ENCODE data around the gene TAF7. TPM values are rescaled to one million over a fixed set of nuclear protein-coding genes. Genes with fewer than 3 reads are reported as not detected.
"Not testable (repeated sequence)": the region's sequence is repeated elsewhere in the genome, so short reads cannot be mapped to it uniquely, and the experiment has no call there.

TAF7 gene
- total and polyA plus RNA-seq, 2 donors (not counting 1 experiment from before 2014, with no cell fraction given), result 73.0 to 107 TPM

GRCh38 chr5:141349917-141350619, 29.5 kb upstream of the TAF7 start, which contains the start of gene PCDHGB1:
TSS of gene PCDHGB1 (plus strand) at chr5:141350099. CDS start at chr5:141350261, 162 bp downstream.
- no peaks in the 10 kb centered on the region for H3K79me2 ChIP-seq (ENCODE audit: control insufficient read depth, insufficient read depth, low read length)
- no peaks in the 10 kb centered on the region for H3K36me3 ChIP-seq (ENCODE audit: control insufficient read depth, insufficient read depth, low read length)
- no peak within 1 kb of the TSS for H3K9ac ChIP-seq (ENCODE audit: insufficient read depth, low read length)
- peak; percentile 53 to 60 for TF ChIP-seq CTCF (conservative IDR thresholded peaks at IDR 0.05 in 1 of 2, IDR thresholded peaks at IDR 0.05 in 1 of 2; ENCODE audit: low read depth in 1 of 2, low read length in 2 of 2)
- TF ChIP-seq EZH2 (IDR thresholded peaks at IDR 0.05; ENCODE audit: low read length, missing control alignments), result no peak
- H2AFZ ChIP-seq (ENCODE audit: low read length), result peak within 1 kb of the TSS; percentile 22
- H3K27ac ChIP-seq (ENCODE audit: insufficient read depth, low read length), result no peak within 1 kb of the TSS
- H3K4me2 ChIP-seq (ENCODE audit: extremely low read depth, insufficient read depth, low read length), result peak within 1 kb of the TSS; percentile 45
- no peaks in the 10 kb centered on the region for H3K9me3 ChIP-seq (ENCODE audit: control insufficient read depth, insufficient read depth, low read depth, low read length)
- H3K27me3 ChIP-seq (ENCODE audit: control insufficient read depth, insufficient read depth, low read length), result peaks cover 13% of the 10 kb centered on the region
- peak; percentile 60 to 64 for DNase-seq (ENCODE audit: low read depth in 2 of 2)
- H4K20me1 ChIP-seq (ENCODE audit: control insufficient read depth, extremely low read depth, insufficient read depth, low read length), result no peaks in the 10 kb centered on the region
- no peaks in the 10 kb centered on the region for H3K4me1 ChIP-seq (ENCODE audit: control insufficient read depth, extremely low read depth, insufficient read depth, low read length)
- H3K4me3 ChIP-seq (replicated peaks in 1 of 4; ENCODE audit: control extremely low read depth in 1 of 4, insufficient read depth in 1 of 4, low read depth in 3 of 4, low read length in 4 of 4), result peak within 1 kb of the TSS; percentile 21 to 50 (median 38)

- H3K79me2 ChIP-seq (ENCODE audit: control insufficient read depth, insufficient read depth, low read length); H2AFZ ChIP-seq (ENCODE audit: low read length); H4K20me1 ChIP-seq (ENCODE audit: control insufficient read depth, extremely low read depth, insufficient read depth, low read length): not testable (repeated sequence)
These were observed 25.4 kb upstream of the TAF7 start for GRCh38 chr5:141346017-141346416.

GRCh38 chr5:141345327-141345726, 24.7 kb upstream of the TAF7 start:
- peaks cover 7% of the 10 kb centered on the region for H3K27me3 ChIP-seq (ENCODE audit: control insufficient read depth, insufficient read depth, low read length)
- no peaks in the 10 kb centered on the region for H4K20me1 ChIP-seq (ENCODE audit: control insufficient read depth, extremely low read depth, insufficient read depth, low read length)
- no peak overlapping the region for H2AFZ ChIP-seq (ENCODE audit: low read length)
- H3K79me2 ChIP-seq (ENCODE audit: control insufficient read depth, insufficient read depth, low read length), result no peaks in the 10 kb centered on the region
- H3K4me3 ChIP-seq (replicated peaks in 1 of 4; ENCODE audit: control extremely low read depth in 1 of 4, insufficient read depth in 1 of 4, low read depth in 3 of 4, low read length in 4 of 4), result no peak overlapping the region
- H3K9ac ChIP-seq (ENCODE audit: insufficient read depth, low read length), result no peak overlapping the region
- no peak for TF ChIP-seq CTCF (conservative IDR thresholded peaks at IDR 0.05 in 1 of 2, IDR thresholded peaks at IDR 0.05 in 1 of 2; ENCODE audit: low read depth in 1 of 2, low read length in 2 of 2)
- H3K27ac ChIP-seq (ENCODE audit: insufficient read depth, low read length), result no peak overlapping the region
- no peaks in the 10 kb centered on the region for H3K36me3 ChIP-seq (ENCODE audit: control insufficient read depth, insufficient read depth, low read length)
- no peaks in the 10 kb centered on the region for H3K4me1 ChIP-seq (ENCODE audit: control insufficient read depth, extremely low read depth, insufficient read depth, low read length)
- DNase-seq (ENCODE audit: low read depth in 2 of 2), result no peak
- H3K4me2 ChIP-seq (ENCODE audit: extremely low read depth, insufficient read depth, low read length), result no peak overlapping the region
- no peaks in the 10 kb centered on the region for H3K9me3 ChIP-seq (ENCODE audit: control insufficient read depth, insufficient read depth, low read depth, low read length)

More at GRCh38 chr5:141346017-141346416, 25.4 kb upstream of the TAF7 start:
- not testable (repeated sequence) for H3K27ac ChIP-seq (ENCODE audit: insufficient read depth, low read length); H3K4me1 ChIP-seq (ENCODE audit: control insufficient read depth, extremely low read depth, insufficient read depth, low read length); H3K9me3 ChIP-seq (ENCODE audit: control insufficient read depth, insufficient read depth, low read depth, low read length); H3K4me2 ChIP-seq (ENCODE audit: extremely low read depth, insufficient read depth, low read length); H3K4me3 ChIP-seq (replicated peaks in 1 of 4; ENCODE audit: control extremely low read depth in 1 of 4, insufficient read depth in 1 of 4, low read depth in 3 of 4, low read length in 4 of 4); H3K36me3 ChIP-seq (ENCODE audit: control insufficient read depth, insufficient read depth, low read length); DNase-seq (ENCODE audit: low read depth in 2 of 2); H3K9ac ChIP-seq (ENCODE audit: insufficient read depth, low read length)
- H3K27me3 ChIP-seq (ENCODE audit: control insufficient read depth, insufficient read depth, low read length), result peaks cover 10% of the 10 kb centered on the region

All from fibroblast of lung (primary cell).